HFFc6 (cell line): Measurements from ENCODE around the gene CLCNKB. TPM values are rescaled to one million over a fixed set of nuclear protein-coding genes. Genes with fewer than 3 reads are reported as not detected.
A peak's percentile ranks its signal among the peaks of the same experiment; 100 is the strongest.

Experiments used
- DNase-seq: peaks from one replicate; pipeline ENCODE4 v3.0.0-alpha.2; 2018
- H3K27ac Mint-ChIP-seq: 2 replicates; pipeline ENCODE4 v1.8.0; 2020; ENCODE audit warnings: mild to moderate bottlenecking, mixed read lengths
- H3K27me3 Mint-ChIP-seq: 2 replicates; pipeline ENCODE4 v1.8.0; 2021; ENCODE audit warnings: mild to moderate bottlenecking, moderate library complexity, mixed read lengths; ENCODE audit not compliant: insufficient read depth
- H3K36me3 Mint-ChIP-seq: 2 replicates; pipeline ENCODE4 v1.8.0; 2021; ENCODE audit warnings: low read depth, mixed read lengths
- H3K4me1 Mint-ChIP-seq: 2 replicates; pipeline ENCODE4 v1.8.0; 2020; ENCODE audit warnings: low read depth, mixed read lengths
- H3K4me3 Mint-ChIP-seq: 2 replicates; pipeline ENCODE4 v1.8.0; 2020; ENCODE audit warnings: mild to moderate bottlenecking, moderate library complexity, mixed read lengths
- H3K9me3 Mint-ChIP-seq: 2 replicates; pipeline ENCODE4 v1.8.0; 2020; ENCODE audit warnings: mild to moderate bottlenecking, mixed read lengths
- total RNA-seq, 6 experiments: library from RNA; stranded (reverse); fragmentation: NEBNext Ultra II Directional; extraction: Animal tissue kit (Norgen Biotek cat#: 25700); gene quantifications; 2 replicates in 1 of 6; 3 replicates in 5 of 6; pipeline ENCODE4 v1.2.3, GENCODE V29; 2021
- TF ChIP-seq, protein P1 (sequence below): fragments of 200-600 bp; sonication (generic); IDR thresholded peaks from 2 replicates; pipeline ENCODE4 v1.5.0; 2021; ENCODE audit warnings: antibody characterized with exemption, mild to moderate bottlenecking

Gene CLCNKB
- total RNA-seq, 6 experiments from 2014 or later = 0.10 to 0.14 TPM; not detected in 4

DNA sequence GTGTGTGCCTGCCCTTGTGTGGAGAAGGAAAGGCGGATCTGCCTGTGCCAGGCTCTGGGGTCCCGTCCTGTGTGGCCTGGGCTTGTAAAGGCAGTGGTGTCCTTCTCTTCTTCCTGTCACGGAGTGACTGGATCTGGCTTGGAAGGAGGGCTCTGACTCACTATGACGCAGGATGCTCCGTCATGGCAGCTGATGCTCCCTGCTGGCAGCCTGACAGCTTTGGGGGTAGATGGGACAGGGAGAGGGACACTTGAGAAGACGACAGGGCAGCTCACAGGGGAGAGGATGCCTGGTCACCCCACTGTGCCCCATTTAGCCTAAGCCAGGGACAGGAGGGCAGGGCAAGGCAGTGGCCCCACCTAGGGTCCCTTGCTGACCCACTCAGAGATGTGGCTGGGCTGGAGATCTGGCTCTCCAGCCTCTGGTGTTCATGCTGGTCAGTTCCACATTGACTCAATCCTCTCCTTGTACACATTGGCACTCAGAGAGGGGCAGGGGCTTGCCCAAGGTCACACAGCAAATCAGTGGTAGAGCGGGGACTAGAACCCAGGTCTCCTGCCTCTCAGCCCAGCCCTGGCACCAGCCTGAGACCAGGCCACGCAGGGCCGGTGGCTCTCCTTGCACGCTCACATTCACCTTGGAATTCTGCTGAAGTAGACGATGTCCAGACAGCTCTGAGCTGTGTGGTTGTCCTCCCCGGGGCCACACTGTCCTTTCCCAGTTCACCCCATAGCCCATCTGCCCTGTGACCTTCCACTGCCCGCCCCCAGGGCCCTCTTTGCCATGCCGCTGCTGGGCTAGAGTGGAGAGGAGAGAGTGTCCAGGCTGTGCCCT is 32.7 kb downstream of the CLCNKB start:
- H3K36me3 Mint-ChIP-seq = no peaks in the 10 kb centered on the region
- peak; percentile 95 for DNase-seq
- H3K4me3 Mint-ChIP-seq = peak overlapping the region; percentile 68
- H3K27ac Mint-ChIP-seq = peak overlapping the region; percentile 93
- H3K4me1 Mint-ChIP-seq = peaks cover 47% of the 10 kb centered on the region
- no peaks in the 10 kb centered on the region for H3K9me3 Mint-ChIP-seq
- TF ChIP-seq, protein P1, sequence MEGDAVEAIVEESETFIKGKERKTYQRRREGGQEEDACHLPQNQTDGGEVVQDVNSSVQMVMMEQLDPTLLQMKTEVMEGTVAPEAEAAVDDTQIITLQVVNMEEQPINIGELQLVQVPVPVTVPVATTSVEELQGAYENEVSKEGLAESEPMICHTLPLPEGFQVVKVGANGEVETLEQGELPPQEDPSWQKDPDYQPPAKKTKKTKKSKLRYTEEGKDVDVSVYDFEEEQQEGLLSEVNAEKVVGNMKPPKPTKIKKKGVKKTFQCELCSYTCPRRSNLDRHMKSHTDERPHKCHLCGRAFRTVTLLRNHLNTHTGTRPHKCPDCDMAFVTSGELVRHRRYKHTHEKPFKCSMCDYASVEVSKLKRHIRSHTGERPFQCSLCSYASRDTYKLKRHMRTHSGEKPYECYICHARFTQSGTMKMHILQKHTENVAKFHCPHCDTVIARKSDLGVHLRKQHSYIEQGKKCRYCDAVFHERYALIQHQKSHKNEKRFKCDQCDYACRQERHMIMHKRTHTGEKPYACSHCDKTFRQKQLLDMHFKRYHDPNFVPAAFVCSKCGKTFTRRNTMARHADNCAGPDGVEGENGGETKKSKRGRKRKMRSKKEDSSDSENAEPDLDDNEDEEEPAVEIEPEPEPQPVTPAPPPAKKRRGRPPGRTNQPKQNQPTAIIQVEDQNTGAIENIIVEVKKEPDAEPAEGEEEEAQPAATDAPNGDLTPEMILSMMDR = no peak
- H3K27me3 Mint-ChIP-seq = peaks cover 10% of the 10 kb centered on the region; the same call in 1 of the 2 replicates

DNA sequence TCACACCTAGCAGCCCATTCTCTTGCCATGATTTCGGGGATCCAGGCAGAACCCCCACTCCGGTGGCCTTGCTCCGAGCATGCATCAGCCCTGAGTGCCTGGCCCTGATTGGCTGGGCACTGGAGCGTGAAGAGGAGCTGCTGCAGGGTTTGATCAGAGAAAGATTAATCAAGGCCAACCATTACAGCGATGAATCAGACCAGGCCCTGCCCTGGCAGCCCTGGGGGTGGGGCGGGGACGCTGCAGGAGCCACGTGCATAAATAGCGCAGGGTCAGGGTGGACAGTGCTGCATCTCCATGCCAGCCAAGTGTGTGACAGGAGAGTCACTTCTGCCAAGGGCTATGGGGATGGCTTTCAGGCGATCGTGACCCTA is 33.3 kb downstream of the CLCNKB start:
- Mint-ChIP-seq H3K4me3 (peak overlapping the region; percentile 63), H3K4me1 (peaks cover 47% of the 10 kb centered on the region), H3K27me3 (peaks cover 10% of the 10 kb centered on the region; the same call in 1 of the 2 replicates), H3K36me3 (no peaks in the 10 kb centered on the region), H3K27ac (peak overlapping the region; percentile 93), H3K9me3 (no peaks in the 10 kb centered on the region)
- peak; percentile 62 for DNase-seq
- TF ChIP-seq, protein P1 = no peak

DNA sequence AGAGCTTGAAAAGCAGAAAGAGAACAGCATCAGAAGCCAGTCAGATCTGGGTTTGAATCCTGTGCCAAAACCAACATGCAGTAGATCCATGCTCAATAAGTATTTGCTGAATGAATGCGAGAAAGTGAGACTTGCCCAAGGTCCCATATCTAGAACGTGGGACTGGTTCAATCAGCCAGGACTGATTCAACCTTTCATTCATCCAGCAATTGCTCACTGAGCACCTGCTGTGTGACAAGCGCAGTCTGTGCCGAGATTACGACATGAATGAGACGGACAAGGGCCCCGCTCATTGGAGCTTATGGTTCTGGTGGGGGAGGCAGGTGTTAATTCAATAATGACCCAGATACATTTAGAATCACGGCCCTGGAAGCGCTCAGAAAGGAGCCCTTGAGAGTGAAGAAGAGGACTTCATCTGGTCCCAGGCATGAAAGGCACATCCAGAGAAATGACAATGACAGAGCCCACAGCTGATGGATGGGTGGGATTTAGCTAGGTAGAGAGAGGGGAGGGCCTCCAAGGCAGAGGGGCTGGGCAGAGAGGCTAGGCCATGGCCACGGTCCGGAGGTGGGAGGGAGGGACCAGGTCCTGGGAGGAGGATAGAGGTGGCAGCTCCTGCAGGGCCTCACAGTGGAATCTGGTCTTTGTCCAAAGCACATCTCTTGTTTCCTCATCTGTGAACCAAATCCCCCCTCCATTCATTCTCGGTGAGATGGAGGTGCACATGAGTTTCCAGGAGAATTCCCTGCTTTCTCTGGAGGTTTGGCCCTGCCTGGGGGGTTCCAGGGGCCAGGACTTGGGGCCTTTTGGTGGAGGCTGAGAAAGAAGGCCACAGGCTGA is 34.0 kb downstream of the CLCNKB start:
- TF ChIP-seq, protein P1 = no peak

DNA sequence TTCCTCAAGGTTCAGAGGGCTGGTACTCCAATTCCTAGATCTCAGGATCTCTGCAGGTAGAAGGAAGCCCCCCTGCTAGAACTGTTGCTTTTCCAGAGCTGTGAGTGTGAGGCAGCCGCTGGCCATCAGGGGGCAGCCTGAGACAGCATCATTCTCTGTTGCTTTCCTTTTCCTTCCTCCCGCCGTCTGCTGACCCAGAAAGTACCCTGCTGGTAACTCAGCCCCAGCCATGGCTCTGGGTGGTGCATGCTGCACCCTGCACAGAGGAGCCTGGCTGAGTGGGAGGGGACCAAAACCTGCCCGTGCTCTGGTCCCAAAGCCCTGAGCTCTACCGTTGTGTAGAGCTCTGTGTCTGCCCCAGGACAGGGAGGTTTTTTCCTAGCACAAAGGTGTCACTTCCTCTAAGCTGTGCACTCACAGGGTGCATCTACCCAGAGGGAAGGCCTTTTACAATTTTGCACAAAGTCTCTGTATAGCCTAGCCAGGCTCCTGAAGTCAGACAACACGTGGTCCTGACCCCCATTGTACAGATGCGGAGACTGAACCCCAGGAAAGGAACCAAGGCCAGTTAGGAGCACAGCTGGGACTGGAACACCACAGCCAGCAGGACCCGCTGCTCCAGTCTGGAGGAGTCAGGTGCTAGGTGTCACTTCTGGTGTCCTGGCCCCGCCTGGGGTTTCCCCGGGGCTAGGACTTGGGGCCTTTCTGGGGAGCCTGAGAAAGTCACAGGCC is 35.5 kb downstream of the CLCNKB start:
- TF ChIP-seq, protein P1 = peak; percentile 91
- Mint-ChIP-seq H3K4me1 (peaks cover 41% of the 10 kb centered on the region), H3K9me3 (no peaks in the 10 kb centered on the region), H3K36me3 (no peaks in the 10 kb centered on the region), H3K27ac (peak overlapping the region; percentile 69), H3K4me3 (no peak overlapping the region; the same call in 1 of the 2 replicates), H3K27me3 (peaks cover 6% of the 10 kb centered on the region; the same call in 1 of the 2 replicates)
- DNase-seq = peak; percentile 57

More for the DNA sequence above, 34.0 kb downstream of the CLCNKB start:
- Mint-ChIP-seq H3K9me3 (no peaks in the 10 kb centered on the region), H3K4me3 (no peak overlapping the region), H3K4me1 (peaks cover 47% of the 10 kb centered on the region), H3K36me3 (no peaks in the 10 kb centered on the region), H3K27me3 (peaks cover 10% of the 10 kb centered on the region; the same call in 1 of the 2 replicates), H3K27ac (peak overlapping the region; percentile 93)
- DNase-seq = no peak

- no peak overlapping the region for H3K4me3 Mint-ChIP-seq
- H3K9me3 Mint-ChIP-seq = no peaks in the 10 kb centered on the region
These were observed 37.0 kb downstream of the CLCNKB start for GRCh38 chr1:16080422-16081150.

More at GRCh38 chr1:16080422-16081150, 37.0 kb downstream of the CLCNKB start:
- Mint-ChIP-seq H3K27ac (no peak overlapping the region), H3K4me1 (peaks cover 31% of the 10 kb centered on the region), H3K36me3 (no peaks in the 10 kb centered on the region), H3K27me3 (peaks cover 6% of the 10 kb centered on the region; the same call in 1 of the 2 replicates)
- TF ChIP-seq, protein P1 = no peak
- no peak for DNase-seq
